Naive thymus-derived CD4-positive, alpha-beta T cell (primary cell): ENCODE measurements around the gene ENTHD1. TPM values are rescaled to one million over a fixed set of nuclear protein-coding genes. Genes with fewer than 3 reads are reported as not detected.
A peak's percentile ranks its signal among the peaks of the same experiment; 100 is the strongest.
"Not testable (repeated sequence)": the region's sequence is repeated elsewhere in the genome, so short reads cannot be mapped to it uniquely, and the experiment has no call there.

Source experiments
- ATAC-seq: fragments of 150-1000 bp; cut with Tn5 transposase; 2 replicates; pipeline ENCODE4 v1.10.0; 2021; ENCODE audit warnings: mild to moderate bottlenecking, moderate library complexity
- CTCF ChIA-PET: fragments of 350-600 bp; sonication (Branson Sonifier 250); formaldehyde crosslinking; loops from one replicate; lab custom pipeline; 2021; ENCODE audit warnings: antibody characterized with exemption; lab: Charles Lee
- POLR2A ChIA-PET: fragments of 350-600 bp; sonication (Branson Sonifier 250); formaldehyde crosslinking; loops from one replicate; lab custom pipeline; 2021; ENCODE audit warnings: antibody characterized with exemption, inconsistent platforms; lab: Charles Lee
- DNase-seq, 9 donors: peaks; one replicate each; pipeline versions ENCODE4 v3.0.0 to v3.0.0-alpha.2; 2020 to 2022; ENCODE audit warnings: mixed read lengths in 1 of 9
- H3K27ac ChIP-seq: one replicate; pipeline ENCODE4 v1.7.0; 2013; ENCODE audit warnings: mild to moderate bottlenecking, low read depth, low read length, moderate library complexity
- H3K27me3 ChIP-seq, 2 donors: one replicate each; pipeline ENCODE4 v1.7.0; 2013; ENCODE audit warnings: low read length in 2 of 2, mild to moderate bottlenecking in 2 of 2, moderate library complexity in 2 of 2; ENCODE audit not compliant: control insufficient read depth in 2 of 2, insufficient read depth in 2 of 2
- H3K36me3 ChIP-seq, 3 experiments: 1 replicate in 2 of 3; 2 replicates in 1 of 3; pipeline ENCODE4 v1.7.0; 2013; ENCODE audit warnings: low read length in 3 of 3, mild to moderate bottlenecking in 3 of 3, moderate library complexity in 1 of 3; ENCODE audit not compliant: insufficient read depth in 3 of 3, control insufficient read depth in 2 of 3
- H3K4me1 ChIP-seq, 2 donors: one replicate each; pipeline ENCODE4 v1.7.0; 2013; ENCODE audit warnings: low read length in 2 of 2, mild to moderate bottlenecking in 2 of 2, moderate library complexity in 1 of 2; ENCODE audit not compliant: control insufficient read depth in 2 of 2, insufficient read depth in 2 of 2
- H3K4me3 ChIP-seq: 2 replicates; pipeline ENCODE4 v1.7.0; 2013; ENCODE audit warnings: mild to moderate bottlenecking, low read length
- H3K9me3 ChIP-seq, 3 experiments: 1 replicate in 2 of 3; 2 replicates in 1 of 3; pipeline ENCODE4 v1.7.0; 2013; ENCODE audit warnings: low read length in 3 of 3; ENCODE audit not compliant: control insufficient read depth in 2 of 3
- H3K27ac Mint-ChIP-seq, 9 donors: one replicate each; pipeline ENCODE4 v1.8.0; 2020 to 2022; ENCODE audit warnings: mixed read lengths in 9 of 9, mild to moderate bottlenecking in 8 of 9, moderate library complexity in 5 of 9, inconsistent platforms in 2 of 9
- H3K27me3 Mint-ChIP-seq, 5 donors: one replicate each; pipeline ENCODE4 v1.8.0; 2021 to 2022; ENCODE audit warnings: mixed read lengths in 5 of 5, mild to moderate bottlenecking in 1 of 5
- H3K36me3 Mint-ChIP-seq, 5 donors: one replicate each; pipeline ENCODE4 v1.8.0; 2020 to 2022; ENCODE audit warnings: mixed read lengths in 5 of 5, mild to moderate bottlenecking in 3 of 5, inconsistent platforms in 1 of 5
- H3K4me1 Mint-ChIP-seq, 7 donors: one replicate each; pipeline ENCODE4 v1.8.0; 2020 to 2022; ENCODE audit warnings: mixed read lengths in 7 of 7, mild to moderate bottlenecking in 3 of 7, inconsistent platforms in 1 of 7
- H3K4me3 Mint-ChIP-seq, 10 donors: one replicate each; pipeline ENCODE4 v1.8.0; 2020 to 2022; ENCODE audit warnings: mild to moderate bottlenecking in 10 of 10, mixed read lengths in 10 of 10, moderate library complexity in 6 of 10, inconsistent platforms in 2 of 10
- H3K9me3 Mint-ChIP-seq, 11 donors: one replicate each; pipeline ENCODE4 v1.8.0; 2020 to 2022; ENCODE audit warnings: mixed read lengths in 11 of 11, mild to moderate bottlenecking in 4 of 11, inconsistent platforms in 1 of 11, moderate library complexity in 1 of 11
- intact Hi-C, 2 donors: fragments of 100-400 bp; cut with micrococcal nuclease; formaldehyde crosslinking; loops; one replicate each; pipeline ENCODE4 v1.15.1; 2023
- polyA plus RNA-seq, 2 donors: library from polyadenylated mRNA; unstranded; fragments of 300-500 nt; fragmentation: Illumina TruSeq; gene quantifications; one replicate each; pipeline ENCODE4 v1.2.3, GENCODE V29; 2021
- total RNA-seq, 6 experiments: library from RNA in 5 of 6; stranded (reverse) in 5 of 6; gene quantifications; 1 replicate in 5 of 6; 2 replicates in 1 of 6; pipeline ENCODE4 v1.2.3 and lab custom pipeline; 2021 to 2026

The ENTHD1 gene
- total and polyA plus RNA-seq, 7 experiments from 2014 or later: 0.12 to 0.60 (median 0.24) TPM; not detected in 2

DNA sequence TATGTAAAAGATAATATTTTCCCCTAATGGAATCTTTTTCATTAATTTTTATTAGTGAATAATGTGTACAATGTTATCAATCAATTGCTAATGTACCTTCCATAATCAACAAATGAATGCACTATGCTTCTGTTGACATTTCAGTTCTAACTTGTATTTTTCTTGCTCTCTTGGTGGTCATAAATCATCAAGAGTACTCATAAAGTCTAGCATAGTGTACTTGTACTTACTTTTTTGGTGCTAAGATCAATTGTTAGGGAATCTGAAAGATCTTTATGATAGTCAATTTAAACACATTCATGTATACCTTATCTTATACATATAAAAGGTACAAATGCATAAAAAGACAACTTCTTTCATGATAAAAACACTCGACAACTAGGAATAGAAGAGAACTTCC is 10.5 kb downstream of the ENTHD1 start:
- DNase-seq (no peak), ATAC-seq (no peak)
- Histone ChIP-seq H3K36me3 (no peaks in the 10 kb centered on the region), H3K27ac (no peak overlapping the region), H3K4me3 (no peak overlapping the region), H3K27me3 (no peaks in the 10 kb centered on the region), H3K9me3 (no peaks in the 10 kb centered on the region), H3K4me1 (no peaks in the 10 kb centered on the region)
- POLR2A ChIA-PET: no interaction called here
- peaks cover 0 to 13% (median 0%) of the 10 kb centered on the region in 5 donors for H3K27me3 Mint-ChIP-seq
- H3K4me3 Mint-ChIP-seq: no peak overlapping the region
- intact Hi-C loops: no loop called here
- H3K4me1 Mint-ChIP-seq: peaks cover 0 to 4% (median 0%) of the 10 kb centered on the region in 7 donors
- CTCF ChIA-PET: no interaction called here
- H3K27ac Mint-ChIP-seq: no peak overlapping the region
- no peaks in the 10 kb centered on the region for H3K9me3 Mint-ChIP-seq
- peaks cover 0 to 3% (median 0%) of the 10 kb centered on the region in 5 donors for H3K36me3 Mint-ChIP-seq

- Histone ChIP-seq H3K4me1 (no peaks in the 10 kb centered on the region), H3K9me3 (no peaks in the 10 kb centered on the region), H3K4me3 (no peak overlapping the region), H3K27ac (no peak overlapping the region), H3K27me3 (no peaks in the 10 kb centered on the region), H3K36me3 (no peaks in the 10 kb centered on the region)
- no peak overlapping the region for H3K4me3 Mint-ChIP-seq
- POLR2A ChIA-PET: interaction anchor here (1.4 kb wide), 1 partner anchor 13 kb away, joined by 4 read pairs; the partner anchor contains the start of gene ENTHD1
- intact Hi-C loops: no loop called here
- H3K4me1 Mint-ChIP-seq: peaks cover 0 to 8% (median 0%) of the 10 kb centered on the region in 7 donors
- H3K27ac Mint-ChIP-seq: no peak overlapping the region
- CTCF ChIA-PET: no interaction called here
- no peaks in the 10 kb centered on the region for H3K9me3 Mint-ChIP-seq
- peaks cover 0 to 3% (median 0%) of the 10 kb centered on the region in 5 donors for H3K36me3 Mint-ChIP-seq
- DNase-seq: no peak
- peaks cover 0 to 10% (median 0%) of the 10 kb centered on the region in 5 donors for H3K27me3 Mint-ChIP-seq
- no peak for ATAC-seq
These were observed 12.8 kb downstream of the ENTHD1 start for GRCh38 chr22:39880722-39881121.

DNA sequence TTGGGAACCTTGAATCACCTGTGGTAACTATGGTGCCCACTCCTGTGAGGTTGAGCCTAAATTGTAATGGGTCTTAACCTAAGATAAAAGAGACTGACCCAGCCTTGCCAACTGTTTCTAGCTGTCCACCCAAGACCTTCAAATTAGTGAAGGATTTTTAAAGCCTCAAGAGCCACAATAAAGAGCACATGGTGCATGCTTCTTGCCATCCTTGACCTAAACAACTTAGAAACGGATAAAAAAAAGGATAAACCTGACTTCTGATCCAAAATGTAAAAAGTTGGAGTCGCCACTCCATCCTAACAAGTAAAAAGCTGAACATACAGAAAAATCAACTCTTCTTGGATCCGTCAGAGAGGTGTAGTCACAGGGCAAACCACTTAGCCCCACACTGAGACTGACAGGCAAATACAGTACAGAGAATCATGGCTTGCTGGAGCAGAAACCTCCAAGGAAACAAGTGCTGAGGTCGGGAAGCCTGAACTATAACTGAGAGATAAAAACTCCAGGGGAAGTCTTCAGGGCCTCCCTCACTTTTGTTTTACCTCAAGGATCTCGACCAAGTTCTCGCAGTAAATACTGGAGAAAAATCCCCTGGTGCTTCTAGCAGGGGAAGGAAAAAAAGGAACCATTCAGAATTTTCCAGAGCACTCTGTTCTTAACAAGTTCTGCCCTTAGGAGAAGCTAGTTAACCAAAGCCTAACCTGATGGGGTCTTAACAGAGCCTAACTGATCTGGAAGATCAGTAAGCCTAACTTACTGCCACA is 16.3 kb downstream of the ENTHD1 start:
- no peak overlapping the region for H3K27ac Mint-ChIP-seq
- peaks cover 0 to 1% (median 0%) of the 10 kb centered on the region in 5 donors for H3K36me3 Mint-ChIP-seq
- no peak for DNase-seq
- H3K4me1 Mint-ChIP-seq: peaks cover 0 to 12% (median 5%) of the 10 kb centered on the region in 7 donors
- Histone ChIP-seq H3K36me3 (no peaks in the 10 kb centered on the region), H3K4me1 (no peaks in the 10 kb centered on the region), H3K27ac (no peak overlapping the region), H3K9me3 (no peaks in the 10 kb centered on the region), H3K27me3 (no peaks in the 10 kb centered on the region), H3K4me3 (no peak overlapping the region)
- no peak for ATAC-seq
- CTCF ChIA-PET: interaction anchor here (0.5 kb wide), 1 partner anchor 56 kb away, joined by 3 read pairs; no protein-coding TSS in a partner anchor
- no peaks in the 10 kb centered on the region for H3K27me3 Mint-ChIP-seq
- POLR2A ChIA-PET: no interaction called here
- intact Hi-C loops: no loop called here
- no peaks in the 10 kb centered on the region for H3K9me3 Mint-ChIP-seq
- H3K4me3 Mint-ChIP-seq: no peak overlapping the region

DNA sequence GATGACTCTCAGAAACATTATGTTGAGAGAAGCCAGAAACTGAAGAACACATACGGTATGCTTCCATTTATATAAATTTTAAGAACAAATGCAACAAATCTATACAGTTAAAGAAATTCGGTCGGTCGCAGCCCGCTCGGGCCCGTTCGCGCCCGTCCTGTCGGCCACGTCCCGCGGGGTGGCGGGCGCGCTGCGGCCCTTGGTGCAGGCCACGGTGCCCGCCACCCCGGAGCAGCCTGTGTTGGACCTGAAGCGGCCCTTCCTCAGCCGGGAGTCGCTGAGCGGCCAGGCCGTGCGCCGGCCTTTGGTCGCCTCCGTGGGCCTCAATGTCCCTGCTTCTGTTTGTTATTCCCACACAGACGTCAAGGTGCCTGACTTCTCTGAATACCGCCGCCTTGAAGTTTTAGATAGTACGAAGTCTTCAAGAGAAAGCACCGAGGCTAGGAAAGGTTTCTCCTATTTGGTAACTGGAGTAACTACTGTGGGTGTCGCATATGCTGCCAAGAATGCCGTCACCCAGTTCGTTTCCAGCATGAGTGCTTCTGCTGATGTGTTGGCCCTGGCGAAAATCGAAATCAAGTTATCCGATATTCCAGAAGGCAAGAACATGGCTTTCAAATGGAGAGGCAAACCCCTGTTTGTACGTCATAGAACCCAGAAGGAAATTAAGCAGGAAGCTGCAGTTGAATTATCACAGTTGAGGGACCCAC is 18.2 kb downstream of the ENTHD1 start:
- H3K27me3 ChIP-seq, H3K9me3 ChIP-seq, CTCF ChIA-PET, H3K4me3 ChIP-seq, H3K36me3 Mint-ChIP-seq, H3K27ac ChIP-seq, POLR2A ChIA-PET, H3K36me3 ChIP-seq, ATAC-seq, H3K9me3 Mint-ChIP-seq, H3K4me1 ChIP-seq, H3K4me3 Mint-ChIP-seq, intact Hi-C loops, H3K27me3 Mint-ChIP-seq, H3K27ac Mint-ChIP-seq: not testable (repeated sequence)
- peak in 1 of 9 donors; percentile 24 for DNase-seq
- H3K4me1 Mint-ChIP-seq: peaks cover 0 to 12% (median 5%) of the 10 kb centered on the region in 7 donors

DNA sequence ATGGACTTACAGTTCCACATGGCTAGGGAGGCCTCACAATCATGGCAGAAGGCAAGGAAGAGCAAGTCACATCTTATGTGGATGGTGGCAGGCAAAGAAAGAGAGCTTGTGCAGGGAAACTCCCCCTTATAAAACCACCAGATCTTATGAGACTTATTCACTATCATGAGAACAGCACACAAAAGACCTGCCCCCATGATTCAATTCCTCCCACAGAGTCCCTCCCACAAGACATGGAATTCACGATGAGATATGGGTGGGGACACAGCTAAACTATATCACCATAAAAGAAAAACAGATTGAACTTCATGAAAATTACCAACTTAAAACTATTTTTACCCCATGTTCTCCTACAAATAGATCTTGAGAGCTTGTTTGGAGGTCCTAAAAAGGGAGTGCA is 19.6 kb downstream of the ENTHD1 start:
- no peaks in the 10 kb centered on the region for H3K4me1 ChIP-seq
- no peak overlapping the region for H3K4me3 Mint-ChIP-seq
- ChIA-PET POLR2A (interaction anchor here (0.5 to 0.9 kb wide), 3 partner anchors 13 to 256 kb away, joined by 3 read pairs; no protein-coding TSS in a partner anchor), CTCF (no interaction called here)
- H3K27ac ChIP-seq: no peak overlapping the region
- no peaks in the 10 kb centered on the region for H3K36me3 Mint-ChIP-seq
- peaks cover 0 to 12% (median 0%) of the 10 kb centered on the region in 5 donors for H3K27me3 Mint-ChIP-seq
- H3K4me3 ChIP-seq: no peak overlapping the region
- intact Hi-C loops: no loop called here
- H3K27me3 ChIP-seq: no peaks in the 10 kb centered on the region
- no peak overlapping the region for H3K27ac Mint-ChIP-seq
- no peaks in the 10 kb centered on the region for H3K36me3 ChIP-seq
- no peak for DNase-seq
- H3K9me3 ChIP-seq: no peaks in the 10 kb centered on the region
- H3K9me3 Mint-ChIP-seq: peaks cover 0 to 3% (median 0%) of the 10 kb centered on the region in 11 donors
- no peak for ATAC-seq
- peaks cover 0 to 12% (median 5%) of the 10 kb centered on the region in 7 donors for H3K4me1 Mint-ChIP-seq

- peaks cover 0 to 4% (median 0%) of the 10 kb centered on the region in 5 donors for H3K36me3 Mint-ChIP-seq
- DNase-seq (no peak), ATAC-seq (no peak)
- peaks cover 0 to 13% (median 0%) of the 10 kb centered on the region in 5 donors for H3K27me3 Mint-ChIP-seq
- Histone ChIP-seq H3K36me3 (no peaks in the 10 kb centered on the region), H3K4me3 (no peak overlapping the region), H3K27ac (no peak overlapping the region), H3K27me3 (no peaks in the 10 kb centered on the region), H3K9me3 (no peaks in the 10 kb centered on the region), H3K4me1 (no peaks in the 10 kb centered on the region)
- ChIA-PET POLR2A (interaction anchor here (0.7 to 2.1 kb wide), 2 partner anchors 20 to 401 kb away, joined by 5 read pairs; no protein-coding TSS in a partner anchor), CTCF (interaction anchor here (0.6 kb wide), 1 partner anchor 38 kb away, joined by 3 read pairs; no protein-coding TSS in a partner anchor)
- peaks cover 0 to 5% (median 0%) of the 10 kb centered on the region in 11 donors for H3K9me3 Mint-ChIP-seq
- no peak overlapping the region for H3K27ac Mint-ChIP-seq
- no peak overlapping the region for H3K4me3 Mint-ChIP-seq
- peaks cover 0 to 7% (median 3%) of the 10 kb centered on the region in 7 donors for H3K4me1 Mint-ChIP-seq
- intact Hi-C loops: no loop called here
These were observed 21.0 kb downstream of the ENTHD1 start for GRCh38 chr22:39872548-39872947.
